WTC11 (cell line): Measurements from ENCODE around the gene GABRR2. TPM values are rescaled to one million over a fixed set of nuclear protein-coding genes. Genes with fewer than 3 reads are reported as not detected.
"Not testable (repeated sequence)": the region's sequence is repeated elsewhere in the genome, so short reads cannot be mapped to it uniquely, and the experiment has no call there.

ENCODE experiments used
- ATAC-seq: fragments of 200-7000 bp; cut with Tn5 transposase; 2 replicates; pipeline ENCODE4 v1.10.0; 2021; ENCODE audit warnings: mild to moderate bottlenecking, moderate library complexity
- CTCF ChIA-PET: fragments of 300-600 bp; sonication (Branson Sonifier 250); formaldehyde crosslinking; loops from one replicate; lab custom pipeline; 2021; ENCODE audit warnings: antibody characterized with exemption; lab: Charles Lee
- POLR2A ChIA-PET: fragments of 350-600 bp; sonication (Branson Sonifier 250); formaldehyde crosslinking; loops from one replicate; lab custom pipeline; 2021; ENCODE audit warnings: antibody characterized with exemption; lab: Charles Lee
- DNase-seq: peaks from one replicate; pipeline ENCODE4 v3.0.0; 2021; ENCODE audit warnings: low spot score
- H3K27ac Mint-ChIP-seq: 2 replicates; pipeline ENCODE4 v1.8.0; 2021; ENCODE audit warnings: mixed read lengths
- H3K27me3 Mint-ChIP-seq: 2 replicates; pipeline ENCODE4 v1.8.0; 2021; ENCODE audit warnings: low read depth, mild to moderate bottlenecking, moderate library complexity, mixed read lengths
- H3K36me3 Mint-ChIP-seq: 2 replicates; pipeline ENCODE4 v1.8.0; 2021; ENCODE audit warnings: mixed read lengths
- H3K4me1 Mint-ChIP-seq: 2 replicates; pipeline ENCODE4 v1.8.0; 2022; ENCODE audit warnings: mixed read lengths
- H3K4me3 Mint-ChIP-seq: 2 replicates; pipeline ENCODE4 v1.8.0; 2021; ENCODE audit warnings: mild to moderate bottlenecking, moderate library complexity, mixed read lengths
- H3K9me3 Mint-ChIP-seq: 2 replicates; pipeline ENCODE4 v1.8.0; 2021; ENCODE audit warnings: mixed read lengths
- HMGA2 ChIP-seq: fragments of 250-450 bp; sonication (Bioruptor Pico); IDR thresholded peaks from 2 replicates; pipeline ENCODE4 v1.4.0; 2021; ENCODE audit warnings: mild to moderate bottlenecking, moderate library complexity
- PRDM15 ChIP-seq: sonication (generic); formaldehyde crosslinking; IDR thresholded peaks from 2 replicates; pipeline ENCODE4 v1.8.0; 2022; ENCODE audit warnings: missing genetic modification reagents
- RELA ChIP-seq: sonication (generic); formaldehyde crosslinking; IDR thresholded peaks from 2 replicates; pipeline ENCODE4 v1.8.1; 2022; ENCODE audit warnings: missing genetic modification reagents, mild to moderate bottlenecking, borderline replicate concordance
- TCF7 ChIP-seq: sonication (generic); formaldehyde crosslinking; IDR thresholded peaks from 2 replicates; pipeline ENCODE4 v1.8.0; 2022; ENCODE audit warnings: mild to moderate bottlenecking, low read depth, missing genetic modification reagents, moderate library complexity
- ZNF425 ChIP-seq: fragments of 250-450 bp; sonication (Bioruptor Pico); conservative IDR thresholded peaks from 2 replicates; pipeline ENCODE4 v1.9.0; 2021; ENCODE audit warnings: mild to moderate bottlenecking
- ZNF532 ChIP-seq: fragments of 250-450 bp; sonication (Bioruptor Pico); IDR thresholded peaks from 2 replicates; pipeline ENCODE4 v1.9.0; 2021; ENCODE audit warnings: mild to moderate bottlenecking, borderline replicate concordance
- ZSCAN18 ChIP-seq: fragments of 250-450 bp; sonication (Bioruptor Pico); IDR thresholded peaks from 2 replicates; pipeline ENCODE4 v2.1.2; 2022; ENCODE audit warnings: mild to moderate bottlenecking, moderate library complexity
- total RNA-seq: library from RNA; stranded (reverse); gene quantifications from 3 replicates; pipeline ENCODE4 v1.2.3, GENCODE V29; 2021
- TF ChIP-seq, protein P1 (sequence below): sonication (generic); formaldehyde crosslinking; IDR thresholded peaks from 2 replicates; pipeline ENCODE4 v1.8.0; 2022; ENCODE audit warnings: mild to moderate bottlenecking, missing genetic modification reagents
- TF ChIP-seq, protein P2 (sequence below): fragments of 250-450 bp; sonication (Bioruptor Pico); IDR thresholded peaks from 2 replicates; pipeline ENCODE4 v1.9.0; 2021; ENCODE audit warnings: mild to moderate bottlenecking
- TF ChIP-seq, protein P3 (sequence below): sonication (generic); formaldehyde crosslinking; IDR thresholded peaks from 2 replicates; pipeline ENCODE4 v1.8.1; 2023; ENCODE audit warnings: mild to moderate bottlenecking, missing genetic modification reagents
- TF ChIP-seq, protein P4 (sequence below): sonication (generic); formaldehyde crosslinking; IDR thresholded peaks from 2 replicates; pipeline ENCODE4 v1.8.1; 2023; ENCODE audit warnings: mild to moderate bottlenecking, missing genetic modification reagents, moderate library complexity

The GABRR2 gene
- total RNA-seq, 1 experiment from 2014 or later, result not detected

GRCh38 chr6:89237158-89237557 lies 77.9 kb downstream of the GABRR2 start:
- H3K4me3 Mint-ChIP-seq, result no peak overlapping the region
- H3K4me1 Mint-ChIP-seq, result peaks cover 16% of the 10 kb centered on the region
- TF ChIP-seq TCF7 (CRISPR knock-in tag) (no peak), PRDM15 (no peak)
- ChIA-PET POLR2A (no interaction called here), CTCF (no interaction called here)
- no peak overlapping the region for H3K27ac Mint-ChIP-seq
- DNase-seq (no peak), ATAC-seq (no peak)
- H3K36me3 Mint-ChIP-seq, result peaks cover 47% of the 10 kb centered on the region
- peaks cover 2% of the 10 kb centered on the region; the same call in 1 of the 2 replicates for H3K27me3 Mint-ChIP-seq
- peaks cover 47% of the 10 kb centered on the region for H3K9me3 Mint-ChIP-seq

DNA sequence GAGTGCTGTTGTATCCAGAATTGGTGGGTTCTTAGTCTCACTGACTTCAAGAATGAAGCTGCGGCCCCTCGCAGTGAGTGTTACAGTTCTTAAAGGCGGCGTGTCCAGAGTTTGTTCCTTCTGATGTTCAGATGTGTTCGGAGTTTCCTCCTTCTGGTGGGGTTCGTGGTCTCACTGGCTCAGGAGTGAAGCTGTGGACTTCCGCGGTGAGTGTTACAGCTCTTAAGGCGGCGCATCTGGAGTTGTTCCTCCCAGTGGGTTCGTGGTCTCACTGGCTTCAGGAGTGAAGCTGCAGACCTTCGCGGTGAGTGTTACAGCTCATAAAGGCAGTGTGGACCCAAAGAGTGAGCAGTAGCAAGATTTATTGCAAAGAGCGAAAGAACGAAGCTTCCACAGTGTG lies 81.5 kb downstream of the GABRR2 start:
- POLR2A ChIA-PET, DNase-seq, H3K27ac Mint-ChIP-seq, H3K27me3 Mint-ChIP-seq, H3K4me1 Mint-ChIP-seq, CTCF ChIA-PET, ATAC-seq, H3K4me3 Mint-ChIP-seq: not testable (repeated sequence)
- Mint-ChIP-seq H3K9me3 (peaks cover 57% of the 10 kb centered on the region), H3K36me3 (peaks cover 58% of the 10 kb centered on the region)

GRCh38 chr6:89222712-89223039 lies 92.4 kb downstream of the GABRR2 start:
- ChIA-PET POLR2A (no interaction called here), CTCF (no interaction called here)
- Mint-ChIP-seq H3K27me3 (peaks cover 2% of the 10 kb centered on the region; the same call in 1 of the 2 replicates), H3K4me3 (no peak overlapping the region), H3K36me3 (peaks cover 11% of the 10 kb centered on the region), H3K9me3 (peaks cover 18% of the 10 kb centered on the region), H3K4me1 (peaks cover 13% of the 10 kb centered on the region), H3K27ac (no peak overlapping the region)
- DNase-seq (no peak), ATAC-seq (no peak)
- TF ChIP-seq, protein P1, sequence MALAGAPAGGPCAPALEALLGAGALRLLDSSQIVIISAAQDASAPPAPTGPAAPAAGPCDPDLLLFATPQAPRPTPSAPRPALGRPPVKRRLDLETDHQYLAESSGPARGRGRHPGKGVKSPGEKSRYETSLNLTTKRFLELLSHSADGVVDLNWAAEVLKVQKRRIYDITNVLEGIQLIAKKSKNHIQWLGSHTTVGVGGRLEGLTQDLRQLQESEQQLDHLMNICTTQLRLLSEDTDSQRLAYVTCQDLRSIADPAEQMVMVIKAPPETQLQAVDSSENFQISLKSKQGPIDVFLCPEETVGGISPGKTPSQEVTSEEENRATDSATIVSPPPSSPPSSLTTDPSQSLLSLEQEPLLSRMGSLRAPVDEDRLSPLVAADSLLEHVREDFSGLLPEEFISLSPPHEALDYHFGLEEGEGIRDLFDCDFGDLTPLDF (CRISPR knock-in tag), result no peak
- TF ChIP-seq HMGA2, result no peak
- TF ChIP-seq, protein P2, sequence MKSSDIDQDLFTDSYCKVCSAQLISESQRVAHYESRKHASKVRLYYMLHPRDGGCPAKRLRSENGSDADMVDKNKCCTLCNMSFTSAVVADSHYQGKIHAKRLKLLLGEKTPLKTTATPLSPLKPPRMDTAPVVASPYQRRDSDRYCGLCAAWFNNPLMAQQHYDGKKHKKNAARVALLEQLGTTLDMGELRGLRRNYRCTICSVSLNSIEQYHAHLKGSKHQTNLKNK (CRISPR knock-in tag), result no peak
- no peak for TF ChIP-seq RELA (CRISPR knock-in tag)
- TF ChIP-seq ZNF425 (CRISPR knock-in tag), result no peak
- TF ChIP-seq, protein P3, sequence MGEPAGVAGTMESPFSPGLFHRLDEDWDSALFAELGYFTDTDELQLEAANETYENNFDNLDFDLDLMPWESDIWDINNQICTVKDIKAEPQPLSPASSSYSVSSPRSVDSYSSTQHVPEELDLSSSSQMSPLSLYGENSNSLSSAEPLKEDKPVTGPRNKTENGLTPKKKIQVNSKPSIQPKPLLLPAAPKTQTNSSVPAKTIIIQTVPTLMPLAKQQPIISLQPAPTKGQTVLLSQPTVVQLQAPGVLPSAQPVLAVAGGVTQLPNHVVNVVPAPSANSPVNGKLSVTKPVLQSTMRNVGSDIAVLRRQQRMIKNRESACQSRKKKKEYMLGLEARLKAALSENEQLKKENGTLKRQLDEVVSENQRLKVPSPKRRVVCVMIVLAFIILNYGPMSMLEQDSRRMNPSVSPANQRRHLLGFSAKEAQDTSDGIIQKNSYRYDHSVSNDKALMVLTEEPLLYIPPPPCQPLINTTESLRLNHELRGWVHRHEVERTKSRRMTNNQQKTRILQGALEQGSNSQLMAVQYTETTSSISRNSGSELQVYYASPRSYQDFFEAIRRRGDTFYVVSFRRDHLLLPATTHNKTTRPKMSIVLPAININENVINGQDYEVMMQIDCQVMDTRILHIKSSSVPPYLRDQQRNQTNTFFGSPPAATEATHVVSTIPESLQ (CRISPR knock-in tag), result no peak
- no peak for TF ChIP-seq ZSCAN18 (CRISPR knock-in tag)
- TF ChIP-seq, protein P4, sequence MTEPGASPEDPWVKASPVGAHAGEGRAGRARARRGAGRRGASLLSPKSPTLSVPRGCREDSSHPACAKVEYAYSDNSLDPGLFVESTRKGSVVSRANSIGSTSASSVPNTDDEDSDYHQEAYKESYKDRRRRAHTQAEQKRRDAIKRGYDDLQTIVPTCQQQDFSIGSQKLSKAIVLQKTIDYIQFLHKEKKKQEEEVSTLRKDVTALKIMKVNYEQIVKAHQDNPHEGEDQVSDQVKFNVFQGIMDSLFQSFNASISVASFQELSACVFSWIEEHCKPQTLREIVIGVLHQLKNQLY (CRISPR knock-in tag), result no peak
- TF ChIP-seq ZNF532 (CRISPR knock-in tag), result no peak
